ENCODE results near the gene ANTKMT.

DNA sequence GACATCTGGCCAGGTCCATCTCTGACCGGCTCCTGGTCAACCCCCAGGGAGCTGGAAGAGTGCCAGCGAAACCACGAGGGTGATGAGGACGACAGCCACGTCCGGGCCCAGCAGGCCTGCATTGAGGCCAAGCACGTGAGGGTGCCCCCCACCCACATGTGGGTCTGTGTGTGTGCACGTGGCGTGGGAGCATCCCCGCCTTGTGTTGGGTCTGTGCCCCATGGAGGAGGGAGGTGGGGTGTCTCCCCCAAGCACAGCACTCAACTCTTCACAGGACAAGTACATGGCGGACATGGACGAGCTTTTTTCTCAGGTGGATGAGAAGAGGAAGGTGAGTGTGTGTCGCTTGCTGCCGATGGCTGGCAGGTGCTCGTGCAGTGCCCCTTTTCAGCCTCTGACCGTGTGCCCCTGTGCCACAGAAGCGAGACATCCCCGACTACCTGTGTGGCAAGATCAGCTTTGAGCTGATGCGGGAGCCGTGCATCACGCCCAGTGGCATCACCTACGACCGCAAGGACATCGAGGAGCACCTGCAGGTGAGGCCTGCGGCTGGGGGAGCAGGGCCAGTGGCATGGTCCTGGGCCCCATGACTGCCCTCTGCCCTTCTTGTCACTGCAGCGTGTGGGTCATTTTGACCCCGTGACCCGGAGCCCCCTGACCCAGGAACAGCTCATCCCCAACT is 39.1 kb upstream of the ANTKMT start:
- TF ChIP-seq CTCF (IDR thresholded peaks at IDR 0.05; ENCODE audit: insufficient read depth, low read length, poor library complexity, severe bottlenecking) (no peak), EZH2phosphoT487 (conservative IDR thresholded peaks at IDR 0.05; ENCODE audit: low read length) (no peak)

Measured in SU-DHL-6 (cell line).